Fibroblast of the aortic adventitia (primary cell): ENCODE results near the gene PRDM10. TPM values are rescaled to one million over a fixed set of nuclear protein-coding genes. Genes with fewer than 3 reads are reported as not detected.

Experiments used
- DNase-seq: peaks from one replicate; pipeline ENCODE4 v3.0.0-alpha.2; 2010; ENCODE audit warnings: low read depth
- H3K4me3 ChIP-seq: 2 replicates; pipeline ENCODE4 v1.5.1; 2011; ENCODE audit warnings: low read depth, mild to moderate bottlenecking, control low read depth, low read length, moderate library complexity
- total RNA-seq: library from RNA; depleted of rRNA; stranded (reverse); fragments of >200 nt; gene quantifications from 2 replicates; pipeline ENCODE4 v1.2.3, GENCODE V29; 2012; ENCODE audit warnings: low replicate concordance
- TF ChIP-seq, protein P1 (sequence below): IDR thresholded peaks from 2 replicates; pipeline ENCODE4 v1.5.1; 2011; ENCODE audit warnings: mild to moderate bottlenecking, low read length, control low read depth, inconsistent platforms; ENCODE audit not compliant: insufficient read depth

Gene PRDM10
- total RNA-seq, 1 donor = 8.0 TPM

DNA sequence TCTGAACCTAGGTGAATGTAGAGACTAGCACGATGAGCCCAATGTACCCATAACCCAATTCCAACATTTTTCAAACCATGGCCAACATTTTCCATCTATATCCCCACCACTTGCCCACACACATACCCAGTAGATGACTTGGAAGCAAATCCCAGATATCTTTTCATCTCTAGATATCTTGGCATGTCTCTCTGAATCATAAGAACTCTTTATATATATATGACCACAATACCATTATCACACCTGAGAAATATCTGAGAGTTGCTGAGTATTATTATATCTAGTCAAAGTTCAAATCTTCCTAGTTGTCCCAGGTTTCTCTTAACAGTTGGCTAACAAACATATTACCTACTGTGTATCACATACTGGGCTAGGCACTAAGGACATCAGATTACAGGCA is 69.4 kb downstream of the PRDM10 start:
- no peak overlapping the region for H3K4me3 ChIP-seq
- no peak for DNase-seq
- TF ChIP-seq, protein P1, sequence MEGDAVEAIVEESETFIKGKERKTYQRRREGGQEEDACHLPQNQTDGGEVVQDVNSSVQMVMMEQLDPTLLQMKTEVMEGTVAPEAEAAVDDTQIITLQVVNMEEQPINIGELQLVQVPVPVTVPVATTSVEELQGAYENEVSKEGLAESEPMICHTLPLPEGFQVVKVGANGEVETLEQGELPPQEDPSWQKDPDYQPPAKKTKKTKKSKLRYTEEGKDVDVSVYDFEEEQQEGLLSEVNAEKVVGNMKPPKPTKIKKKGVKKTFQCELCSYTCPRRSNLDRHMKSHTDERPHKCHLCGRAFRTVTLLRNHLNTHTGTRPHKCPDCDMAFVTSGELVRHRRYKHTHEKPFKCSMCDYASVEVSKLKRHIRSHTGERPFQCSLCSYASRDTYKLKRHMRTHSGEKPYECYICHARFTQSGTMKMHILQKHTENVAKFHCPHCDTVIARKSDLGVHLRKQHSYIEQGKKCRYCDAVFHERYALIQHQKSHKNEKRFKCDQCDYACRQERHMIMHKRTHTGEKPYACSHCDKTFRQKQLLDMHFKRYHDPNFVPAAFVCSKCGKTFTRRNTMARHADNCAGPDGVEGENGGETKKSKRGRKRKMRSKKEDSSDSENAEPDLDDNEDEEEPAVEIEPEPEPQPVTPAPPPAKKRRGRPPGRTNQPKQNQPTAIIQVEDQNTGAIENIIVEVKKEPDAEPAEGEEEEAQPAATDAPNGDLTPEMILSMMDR = no peak

DNA sequence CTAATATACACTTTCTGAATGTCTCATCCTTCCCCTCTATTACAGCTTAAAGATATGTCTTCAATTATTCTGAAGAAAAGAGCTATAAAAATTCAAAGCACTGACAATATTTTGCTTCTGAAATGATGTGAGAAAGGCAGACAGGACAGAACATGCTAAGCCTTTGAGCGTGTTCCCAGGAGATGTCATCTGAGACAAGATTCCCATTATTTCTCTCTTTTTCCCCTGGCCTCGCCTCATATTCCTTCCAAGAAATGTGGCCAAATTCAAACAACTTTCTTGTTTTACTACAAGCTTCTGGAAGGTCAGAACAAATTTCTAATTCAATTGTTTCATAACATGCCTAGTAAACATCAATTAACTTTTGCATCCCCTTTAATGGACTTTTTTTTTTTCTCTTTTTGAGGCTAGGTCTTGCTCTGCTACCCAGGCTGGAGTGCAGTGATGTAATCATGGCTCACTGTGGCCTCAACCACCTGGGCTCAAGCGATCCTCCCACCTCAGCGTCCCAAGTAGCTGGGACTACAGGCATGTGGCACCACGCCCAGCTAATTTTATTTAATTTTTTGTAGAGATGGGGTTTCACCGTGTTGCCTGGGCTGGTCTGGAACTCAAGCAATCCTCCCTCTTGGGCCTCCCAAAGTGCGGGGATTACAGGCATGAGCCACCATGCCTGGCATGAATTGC is 70.1 kb downstream of the PRDM10 start:
- H3K4me3 ChIP-seq = no peak overlapping the region
- no peak for DNase-seq
- TF ChIP-seq, protein P1 = no peak

DNA sequence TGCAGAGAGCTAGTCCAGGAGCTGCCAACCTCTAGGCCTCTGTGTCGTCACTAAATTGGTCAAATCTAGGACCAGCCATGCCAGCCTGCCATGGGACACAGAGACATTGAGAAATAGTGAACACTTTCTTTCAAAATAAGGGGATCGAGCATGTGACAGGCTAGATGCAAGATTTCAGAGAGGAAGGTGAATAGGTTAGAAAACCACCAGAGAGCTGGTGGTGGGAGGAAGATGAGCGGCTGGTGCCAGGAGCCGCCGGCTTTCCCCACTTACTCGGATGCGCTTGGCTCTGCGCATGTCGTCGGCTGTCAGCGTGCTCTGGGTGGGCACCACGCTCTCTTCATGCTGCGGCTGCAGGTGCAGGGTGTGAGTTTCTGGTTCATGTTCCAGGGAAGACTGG is 71.9 kb downstream of the PRDM10 start:
- no peak overlapping the region for H3K4me3 ChIP-seq
- DNase-seq = no peak

DNA sequence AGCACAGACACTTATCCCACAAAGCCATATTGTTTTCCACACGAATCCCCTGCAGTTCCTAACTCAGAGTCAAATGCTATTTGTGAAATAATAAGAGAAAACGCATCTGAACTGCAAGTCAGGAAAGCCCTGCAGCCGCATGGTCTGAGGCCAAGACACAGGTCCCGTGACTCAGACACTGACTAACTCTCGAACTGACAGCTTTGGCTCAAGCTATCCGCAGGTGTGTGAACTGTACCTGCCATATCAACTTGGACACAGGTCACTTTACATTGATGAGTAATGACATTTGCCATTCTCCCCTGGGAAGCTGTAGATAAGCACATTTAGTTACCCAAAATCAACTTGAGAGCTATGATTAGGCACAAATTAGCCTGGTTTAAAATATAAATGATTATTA is 72.3 kb downstream of the PRDM10 start:
- no peak overlapping the region for H3K4me3 ChIP-seq
- no peak for DNase-seq
- TF ChIP-seq, protein P1 = no peak

More for the DNA sequence above, 71.9 kb downstream of the PRDM10 start:
- TF ChIP-seq, protein P1 = no peak

DNA sequence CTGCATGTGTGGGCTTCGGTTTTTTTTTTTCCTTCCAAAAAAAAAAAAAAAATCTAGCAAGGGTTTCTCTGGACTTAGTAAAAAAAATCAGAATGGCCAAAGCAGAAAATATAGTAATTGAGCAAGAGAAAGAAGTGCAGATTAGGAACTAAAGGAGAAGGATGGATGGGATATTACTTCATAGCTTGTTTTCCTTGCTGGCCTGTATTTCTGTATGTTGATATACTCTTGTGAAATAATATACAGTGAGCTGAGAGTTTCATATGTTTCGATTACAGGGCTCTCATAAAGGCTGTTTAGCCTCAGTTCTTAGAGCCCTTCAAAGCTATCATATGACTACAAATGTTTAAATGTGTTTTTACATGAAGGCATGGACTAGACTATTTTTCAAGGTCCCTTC is 72.9 kb downstream of the PRDM10 start:
- H3K4me3 ChIP-seq = no peak overlapping the region
- DNase-seq = no peak
- TF ChIP-seq, protein P1 = no peak

DNA sequence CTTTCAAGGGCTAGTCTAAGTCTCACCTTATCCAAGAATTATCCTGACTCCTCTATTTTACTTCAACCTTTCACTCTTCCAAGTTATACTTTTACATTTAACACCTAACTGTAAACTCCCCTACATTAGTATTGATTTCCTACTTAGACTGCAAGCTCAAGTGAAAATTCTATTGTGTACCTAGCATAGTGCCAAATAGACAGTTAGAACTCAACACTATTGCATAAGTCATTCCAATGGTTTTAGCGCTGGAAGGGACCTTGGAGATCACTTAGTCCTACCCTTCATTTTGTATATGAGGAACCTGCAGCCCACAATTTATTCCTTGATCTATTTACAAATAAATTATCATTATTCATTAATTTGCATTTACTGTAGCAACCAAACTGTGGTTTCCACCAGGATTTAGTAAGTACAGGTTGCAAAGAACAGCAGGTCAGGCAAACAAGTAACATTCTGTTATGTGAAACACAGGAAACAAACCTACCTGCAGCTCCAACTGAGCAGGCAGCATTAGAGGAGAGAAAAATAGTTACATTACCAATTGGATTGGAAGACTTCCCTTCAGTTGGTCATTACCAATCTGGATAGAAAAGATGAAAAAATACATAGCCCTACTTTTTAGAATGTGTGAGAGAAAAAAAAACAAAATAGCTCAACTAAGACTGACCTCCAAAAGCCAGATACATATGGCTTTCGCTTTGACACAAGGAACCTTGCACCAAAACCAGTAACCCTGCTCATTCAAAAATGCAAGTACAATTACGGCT is 73.5 kb downstream of the PRDM10 start:
- TF ChIP-seq, protein P1 = no peak
- no peak for DNase-seq
- no peak overlapping the region for H3K4me3 ChIP-seq
